D721Med (cell line): Measurements from ENCODE around the gene RAB14.

ENCODE experiments used
- DNase-seq: peaks from one replicate; pipeline ENCODE4 v3.0.0; 2011; ENCODE audit warnings: low spot score; ENCODE audit not compliant: insufficient read length
- FAIRE-seq: peaks from 2 replicates; lab custom pipeline; 2011; peaks lifted over from hg19 to GRCh38; lab: Jason Lieb, UNC
- TF ChIP-seq, protein P1 (sequence below): IDR thresholded peaks from 2 replicates; pipeline ENCODE4 v1.5.1; 2012; ENCODE audit warnings: mild to moderate bottlenecking, control low read depth; ENCODE audit not compliant: insufficient read depth; ENCODE audit errors: missing control alignments

The RAB14 gene

DNA sequence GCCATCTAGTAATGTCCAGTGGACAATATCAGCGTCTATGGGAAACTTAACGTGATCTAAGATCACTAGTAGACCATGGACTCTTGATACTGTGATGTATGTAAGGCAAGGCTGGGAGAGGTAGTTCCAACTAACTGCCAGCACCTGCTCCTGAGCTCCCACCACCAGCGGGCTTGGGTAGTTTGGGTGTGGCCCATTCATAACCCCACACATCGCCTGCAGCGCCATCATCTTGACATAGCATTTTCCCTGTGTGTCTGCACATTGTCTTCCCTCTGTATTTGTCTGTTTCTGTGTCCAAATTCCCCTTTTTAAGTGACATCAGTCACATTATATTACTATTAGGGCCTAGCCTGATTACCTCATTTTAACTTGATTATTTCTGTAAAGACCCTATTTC lies 38.2 kb upstream of the RAB14 start:
- TF ChIP-seq, protein P1, sequence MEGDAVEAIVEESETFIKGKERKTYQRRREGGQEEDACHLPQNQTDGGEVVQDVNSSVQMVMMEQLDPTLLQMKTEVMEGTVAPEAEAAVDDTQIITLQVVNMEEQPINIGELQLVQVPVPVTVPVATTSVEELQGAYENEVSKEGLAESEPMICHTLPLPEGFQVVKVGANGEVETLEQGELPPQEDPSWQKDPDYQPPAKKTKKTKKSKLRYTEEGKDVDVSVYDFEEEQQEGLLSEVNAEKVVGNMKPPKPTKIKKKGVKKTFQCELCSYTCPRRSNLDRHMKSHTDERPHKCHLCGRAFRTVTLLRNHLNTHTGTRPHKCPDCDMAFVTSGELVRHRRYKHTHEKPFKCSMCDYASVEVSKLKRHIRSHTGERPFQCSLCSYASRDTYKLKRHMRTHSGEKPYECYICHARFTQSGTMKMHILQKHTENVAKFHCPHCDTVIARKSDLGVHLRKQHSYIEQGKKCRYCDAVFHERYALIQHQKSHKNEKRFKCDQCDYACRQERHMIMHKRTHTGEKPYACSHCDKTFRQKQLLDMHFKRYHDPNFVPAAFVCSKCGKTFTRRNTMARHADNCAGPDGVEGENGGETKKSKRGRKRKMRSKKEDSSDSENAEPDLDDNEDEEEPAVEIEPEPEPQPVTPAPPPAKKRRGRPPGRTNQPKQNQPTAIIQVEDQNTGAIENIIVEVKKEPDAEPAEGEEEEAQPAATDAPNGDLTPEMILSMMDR, result no peak
- DNase-seq (no peak), FAIRE-seq (no peak)

DNA sequence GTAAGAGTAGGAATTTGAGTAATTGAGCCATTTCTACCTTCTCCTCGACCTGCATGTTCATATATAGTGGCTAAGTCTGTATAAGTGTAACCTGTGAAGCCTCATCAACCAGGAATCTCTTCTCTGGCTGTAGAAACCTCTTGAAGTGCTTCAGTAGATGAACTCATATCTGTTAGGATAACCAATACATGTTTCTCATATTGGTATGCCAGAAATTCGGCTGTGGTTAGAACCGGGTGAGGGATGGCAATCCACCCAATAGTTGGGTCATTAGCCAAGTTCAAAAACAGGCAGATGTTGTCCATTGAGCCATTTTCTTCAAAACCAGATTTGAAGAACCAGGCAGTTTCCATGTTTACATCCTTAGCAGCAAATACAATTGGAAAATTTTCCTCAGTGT lies 37.4 kb upstream of the RAB14 start:
- DNase-seq (no peak), FAIRE-seq (no peak)
- TF ChIP-seq, protein P1, result no peak

DNA sequence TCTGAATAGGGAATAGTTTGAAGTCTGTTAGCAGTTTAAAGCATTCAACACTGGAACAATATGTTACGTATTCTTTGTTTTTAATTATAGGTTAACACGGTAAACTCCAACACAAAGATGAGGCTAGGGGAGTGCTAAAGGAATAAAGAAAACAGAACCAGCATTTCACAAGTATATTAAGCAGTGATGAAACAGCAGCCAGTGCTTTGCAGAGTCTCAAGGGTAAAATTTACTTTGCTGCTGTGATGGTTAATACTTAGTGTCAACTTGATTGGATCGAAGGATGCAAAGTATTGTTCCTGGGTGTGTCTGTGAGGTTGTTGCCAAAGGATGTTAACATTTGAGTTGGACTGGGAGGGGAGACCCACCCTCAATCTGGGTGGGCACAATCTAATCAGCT lies 36.2 kb upstream of the RAB14 start:
- FAIRE-seq, result no peak
- DNase-seq, result no peak
- TF ChIP-seq, protein P1, result no peak

DNA sequence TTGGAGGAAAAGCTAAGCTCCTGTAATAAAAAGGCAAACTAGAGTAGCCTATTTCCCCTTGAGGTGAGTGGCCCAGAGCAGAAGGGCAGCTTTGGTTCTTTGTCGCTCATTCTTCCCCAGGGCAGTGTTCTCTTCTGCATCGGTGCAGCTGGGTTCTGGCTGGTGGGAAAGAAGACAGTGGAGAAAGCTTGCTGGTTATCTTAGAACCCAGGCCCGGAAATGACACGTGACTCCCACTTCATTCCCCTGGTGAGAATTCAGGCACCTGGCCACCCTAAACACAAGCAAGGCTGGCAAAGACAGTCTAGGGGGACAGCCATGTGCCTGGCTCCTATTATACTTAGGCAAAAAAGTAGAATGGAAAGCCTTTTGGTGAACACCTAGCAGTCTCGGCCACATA lies 33.8 kb upstream of the RAB14 start:
- no peak for DNase-seq
- FAIRE-seq, result no peak
- TF ChIP-seq, protein P1, result no peak

DNA sequence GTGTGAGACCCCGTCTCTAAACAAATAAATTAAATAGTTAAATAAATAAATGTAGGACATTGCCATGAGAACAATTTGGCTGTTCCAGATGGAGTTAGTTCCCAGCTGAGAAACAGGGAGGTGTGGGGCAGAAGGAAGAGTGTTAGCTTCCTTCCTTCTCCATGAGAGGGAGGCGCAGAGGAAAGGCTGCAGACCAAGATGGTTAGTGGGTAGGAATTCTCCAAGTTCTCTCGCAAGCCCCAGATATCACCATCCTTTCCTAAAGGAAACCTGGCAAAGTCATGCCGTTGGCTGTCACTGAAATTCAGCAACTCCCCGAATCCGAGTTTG lies 33.1 kb upstream of the RAB14 start:
- TF ChIP-seq, protein P1, result no peak
- FAIRE-seq, result no peak
- DNase-seq, result no peak

DNA sequence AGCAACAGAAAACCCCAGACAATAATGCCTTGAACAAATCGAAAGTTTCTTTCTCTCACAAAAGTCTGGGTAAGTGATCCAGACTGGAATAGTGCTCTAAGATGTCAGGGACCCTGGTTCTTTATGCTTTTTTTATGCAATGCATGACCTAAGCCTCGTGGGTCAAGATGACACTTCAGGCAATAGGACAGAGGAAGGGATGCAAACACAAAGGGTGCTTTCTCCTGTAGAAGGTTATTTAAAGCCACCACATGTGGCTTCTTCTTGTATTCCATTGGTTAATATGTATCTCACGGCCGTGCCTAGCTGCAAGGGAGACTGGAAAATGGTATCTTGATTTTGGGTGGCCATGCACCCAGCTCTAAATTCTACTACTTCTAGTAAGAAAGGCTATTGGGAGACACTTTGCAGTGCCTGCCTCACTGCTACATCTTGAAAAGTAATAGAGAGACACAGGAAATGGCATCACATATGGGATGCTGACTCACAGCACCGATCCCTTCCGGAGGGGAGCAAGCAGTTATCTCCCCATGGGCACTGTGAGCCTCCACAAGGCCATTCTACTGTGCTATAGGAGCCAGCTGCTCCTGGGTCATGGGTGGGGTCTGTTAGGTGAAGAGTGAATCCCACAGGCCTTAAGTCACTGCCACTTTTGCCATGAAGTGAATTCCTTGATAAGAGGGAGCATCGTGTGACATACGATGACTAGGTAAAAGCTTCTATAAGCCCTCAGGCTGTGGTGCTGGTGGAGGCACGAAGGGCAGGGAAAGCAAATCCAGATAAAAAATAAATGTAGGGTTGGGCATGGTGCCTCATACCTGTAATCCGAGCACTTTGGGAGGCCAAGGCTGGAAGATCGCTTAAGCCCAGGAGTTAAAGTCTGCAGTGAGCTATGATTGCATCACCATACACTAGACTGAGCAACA lies 32.5 kb upstream of the RAB14 start:
- TF ChIP-seq, protein P1, result no peak
- FAIRE-seq, result no peak
- DNase-seq, result no peak

DNA sequence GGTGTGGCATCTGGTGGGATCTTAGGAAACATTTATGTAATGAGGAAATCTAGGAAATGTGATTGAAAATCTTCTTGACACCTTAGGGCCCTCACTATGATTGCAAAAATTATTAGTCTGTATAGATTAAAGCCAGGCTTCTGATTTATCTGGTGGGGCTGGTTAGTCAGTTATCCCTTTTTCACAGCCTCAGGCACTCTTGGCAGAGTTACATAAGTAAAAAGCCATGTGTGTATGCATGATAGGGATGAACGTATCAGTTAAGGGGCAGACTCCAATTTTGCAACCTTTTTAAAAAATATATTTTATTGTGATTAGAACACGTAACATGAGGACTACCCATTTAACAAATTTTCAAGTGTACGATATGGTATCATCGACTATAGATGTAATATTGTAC lies 30.6 kb upstream of the RAB14 start:
- TF ChIP-seq, protein P1, result no peak
- FAIRE-seq, result no peak

More for the DNA sequence above, 30.6 kb upstream of the RAB14 start:
- no peak for DNase-seq
